HG02981 (cell line): ENCODE measurements around the gene NAPB.
A peak's percentile ranks its signal among the peaks of the same experiment; 100 is the strongest.

ENCODE experiments used
- ATAC-seq: cut with Tn5 transposase; IDR thresholded peaks from one replicate; pipeline ENCODE4 v1.9.1; 2021; ENCODE audit warnings: mild to moderate bottlenecking, moderate library complexity; ENCODE audit not compliant: unreplicated experiment

The NAPB gene

DNA sequence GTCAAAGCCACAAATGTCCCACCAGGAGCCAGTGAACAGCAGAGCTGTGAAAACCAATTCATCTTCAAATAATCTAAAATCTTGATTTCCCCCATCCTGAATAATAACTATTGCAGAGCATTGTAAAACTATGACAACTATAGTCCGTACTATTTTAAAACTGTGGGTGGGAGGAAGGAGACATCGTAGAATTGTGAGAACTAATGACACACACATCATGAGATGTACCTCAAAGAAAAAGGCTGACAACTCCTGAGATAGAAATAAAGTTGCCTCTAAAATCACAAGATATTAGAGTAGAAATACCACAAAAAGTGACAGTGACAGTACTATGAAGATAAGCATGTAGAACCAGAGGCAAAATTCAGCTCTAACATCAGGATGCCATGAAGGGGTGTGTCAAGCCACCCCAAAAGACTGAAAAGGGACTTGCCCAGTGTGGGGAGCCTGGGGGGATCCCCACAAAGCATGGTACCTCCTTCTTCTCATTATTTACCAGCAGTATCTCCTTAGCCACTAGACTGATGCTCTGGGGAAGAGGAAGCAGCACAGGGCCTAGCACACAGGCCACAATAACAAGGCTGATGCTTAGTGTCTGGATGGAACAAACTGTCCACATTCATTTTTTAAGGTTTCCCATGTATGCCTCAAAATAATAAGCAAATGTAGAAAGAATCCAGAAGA, 13.4 kb downstream of the NAPB start:
- ATAC-seq = peak; percentile 90

DNA sequence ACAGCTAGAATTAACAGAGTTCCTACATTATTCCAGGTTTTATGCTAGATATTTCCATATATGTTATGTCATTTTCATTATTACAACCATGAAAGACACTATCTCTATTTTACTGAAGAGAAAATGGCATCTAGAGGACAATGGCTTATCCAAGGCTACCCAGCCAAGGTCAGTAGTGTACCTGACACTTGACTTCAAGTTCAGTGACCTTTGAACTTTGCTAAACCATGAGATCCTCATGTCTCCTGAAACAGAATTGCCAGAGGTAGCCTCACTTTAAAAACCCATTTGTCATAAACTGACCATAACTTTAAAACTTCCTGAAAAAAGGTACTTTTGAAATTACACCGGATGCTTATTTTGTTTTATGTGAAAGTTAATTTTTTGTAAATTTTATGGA, 14.4 kb downstream of the NAPB start:
- no peak for ATAC-seq

- no peak for ATAC-seq
Measured at GRCh38 chr20:23404196-23404595, 17.1 kb downstream of the NAPB start.

DNA sequence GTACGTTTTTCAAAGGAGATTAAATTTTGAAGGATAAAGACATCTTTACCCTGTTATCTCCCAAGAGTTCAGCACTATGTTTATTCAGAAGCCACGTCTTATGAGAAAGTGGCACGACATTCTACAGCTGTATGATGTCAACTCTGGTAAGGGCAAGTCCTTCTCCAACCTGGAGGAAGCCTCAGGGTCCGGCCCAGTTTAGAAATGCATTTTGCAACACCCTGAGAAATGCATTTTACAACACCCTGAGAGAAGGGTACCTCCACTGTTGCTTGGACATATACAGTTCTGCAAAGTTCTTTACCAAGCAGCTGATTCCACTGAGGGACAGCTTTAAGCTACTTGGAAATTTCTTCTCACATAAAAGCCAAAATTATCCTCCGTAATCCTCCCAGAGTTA, 17.5 kb downstream of the NAPB start:
- no peak for ATAC-seq

DNA sequence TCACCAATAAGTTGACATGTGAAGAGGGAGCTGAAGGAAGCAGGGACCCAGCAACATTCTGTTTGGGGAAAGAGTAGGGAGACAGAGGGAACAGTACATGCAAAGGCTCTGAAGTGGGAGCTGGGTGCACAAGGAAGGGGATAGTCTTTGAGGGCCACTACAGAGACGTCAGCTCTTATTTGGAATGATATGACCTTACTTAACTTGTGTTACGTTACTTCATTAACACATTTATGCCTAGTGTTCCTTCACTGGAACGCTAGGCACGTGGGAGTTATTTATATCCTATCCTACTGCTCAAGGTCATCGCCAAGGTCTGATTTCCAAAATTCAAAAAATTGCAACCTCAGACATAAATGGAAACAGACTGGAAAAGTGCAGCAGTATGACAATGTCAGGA, 20.2 kb downstream of the NAPB start:
- no peak for ATAC-seq

DNA sequence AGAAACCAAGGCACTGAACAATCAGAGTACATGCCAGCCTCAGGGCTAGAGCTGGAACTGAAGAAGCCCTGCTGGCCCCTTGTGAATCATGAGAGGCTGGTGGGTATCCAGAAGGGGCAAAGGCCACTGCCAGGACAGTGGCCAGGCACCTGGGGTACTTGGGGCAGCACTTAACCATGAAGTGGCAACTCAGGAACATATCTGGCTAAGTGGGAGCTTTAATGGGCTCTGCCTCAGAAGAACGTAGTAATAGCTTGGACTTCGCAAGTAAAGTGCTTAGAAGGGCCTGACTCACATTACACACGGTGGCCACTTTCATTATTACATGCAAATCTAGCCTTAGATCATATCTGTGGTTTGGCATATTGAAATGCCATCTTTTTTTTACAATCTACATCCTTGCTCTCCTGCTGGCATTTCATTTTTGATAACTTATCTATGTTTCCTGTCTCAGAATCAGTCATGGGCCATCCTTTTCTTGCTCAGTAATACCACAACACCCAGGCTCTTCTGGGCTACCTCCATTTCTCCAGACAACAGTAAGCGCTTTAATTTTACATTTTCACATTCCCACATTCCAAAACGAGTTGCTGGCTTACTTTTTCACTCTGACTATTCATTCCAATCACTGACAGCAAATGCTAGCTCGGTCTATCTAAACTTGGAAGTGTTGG, 21.6 kb downstream of the NAPB start:
- peak; percentile 68 for ATAC-seq

DNA sequence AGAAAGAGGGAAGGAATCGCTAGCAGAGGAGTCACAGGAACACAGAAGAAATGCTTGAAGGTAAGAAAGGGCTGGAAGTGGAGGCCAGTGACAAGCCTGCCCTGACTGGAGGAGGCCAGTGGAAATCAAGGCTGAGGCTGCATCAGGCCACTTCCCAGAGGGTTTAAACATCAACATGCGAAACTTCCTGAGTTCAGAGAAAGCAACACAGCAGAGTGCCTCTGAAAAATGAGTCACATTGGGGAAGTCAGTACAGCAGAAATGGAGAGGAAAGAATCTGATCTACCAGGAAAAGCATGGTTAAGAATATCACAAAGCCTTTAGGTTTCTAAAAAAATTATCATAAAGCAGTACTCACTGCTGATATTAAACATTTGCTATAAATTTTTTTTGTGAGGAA, 23.3 kb downstream of the NAPB start:
- no peak for ATAC-seq

GRCh38 chr20:23396950-23397627, 24.2 kb downstream of the NAPB start:
- ATAC-seq = no peak

DNA sequence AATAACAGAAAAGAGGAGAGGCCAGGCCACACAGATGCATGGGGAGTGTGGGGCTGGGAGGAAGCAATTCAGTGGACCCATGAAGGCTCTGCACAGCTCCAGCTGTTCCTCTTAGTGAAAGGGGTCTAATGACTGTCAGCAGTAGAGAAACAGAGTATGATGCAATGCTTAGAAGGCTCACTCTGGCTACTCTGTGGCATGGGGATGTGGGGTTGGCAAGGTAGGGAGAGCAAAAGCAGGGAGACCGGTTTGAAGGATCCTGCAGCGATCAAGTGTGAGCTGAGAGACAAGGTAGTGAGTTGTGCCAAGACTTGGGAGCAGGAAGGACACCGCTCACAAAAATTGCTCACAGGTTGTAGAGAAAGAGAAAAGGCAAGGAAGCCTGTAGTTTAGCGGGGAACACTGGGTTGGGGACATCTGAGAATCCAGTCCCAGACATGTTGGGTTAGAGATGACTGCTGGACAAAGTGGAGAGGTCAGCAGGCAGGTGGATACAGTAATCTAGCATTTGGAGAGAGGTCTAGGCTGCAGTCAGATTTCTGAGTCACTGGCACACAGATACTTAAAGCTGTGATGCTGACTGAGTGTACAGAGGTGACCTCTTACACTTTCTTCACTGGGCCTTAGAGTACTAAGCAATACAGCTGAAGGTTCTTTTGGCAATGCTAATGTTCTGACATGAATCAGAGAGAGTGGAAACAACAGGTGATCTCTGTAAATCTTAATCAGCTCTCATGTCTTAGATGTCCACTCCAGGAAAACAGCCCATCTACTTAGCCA, 27.1 kb downstream of the NAPB start:
- ATAC-seq = no peak

- ATAC-seq = no peak
Measured at GRCh38 chr20:23391707-23392310, 29.5 kb downstream of the NAPB start.

GRCh38 chr20:23390091-23390774, 31.1 kb downstream of the NAPB start:
- ATAC-seq = no peak

DNA sequence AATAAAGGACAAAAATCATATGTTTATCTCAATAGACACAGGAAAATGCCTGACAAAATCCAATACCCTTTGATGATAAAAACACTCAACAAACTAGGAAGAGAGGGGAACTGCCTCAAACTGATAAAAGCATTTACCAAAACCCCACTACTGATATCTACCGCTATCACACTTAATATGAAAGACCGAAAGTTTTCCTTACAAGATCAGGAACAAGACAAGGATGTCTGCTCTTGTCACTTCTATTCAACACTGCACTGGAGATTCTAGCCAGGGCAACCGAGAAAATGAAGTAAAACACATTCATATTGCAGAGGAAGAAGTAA, 34.2 kb downstream of the NAPB start:
- ATAC-seq = no peak

GRCh38 chr20:23386304-23387117, 34.8 kb downstream of the NAPB start:
- no peak for ATAC-seq

GRCh38 chr20:23381876-23382275, 39.4 kb downstream of the NAPB start:
- ATAC-seq = no peak

DNA sequence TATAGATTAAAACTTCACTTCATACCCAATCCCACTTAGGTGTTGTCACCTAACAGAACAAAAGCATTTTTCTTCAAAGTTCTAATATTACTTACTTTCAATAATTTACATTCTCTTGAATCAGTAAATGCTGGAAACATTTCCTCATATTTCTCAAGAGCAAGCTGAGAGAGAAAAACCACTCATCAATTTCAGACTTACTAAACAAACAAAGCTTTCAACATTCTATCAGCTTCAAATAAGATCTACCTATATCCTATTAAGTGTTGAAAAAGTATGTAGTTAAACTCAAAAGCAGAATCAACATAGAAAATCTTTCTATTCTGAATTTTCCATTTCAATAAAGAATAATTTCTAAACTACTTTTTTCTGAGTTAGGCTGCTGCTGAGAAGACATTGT, 41.5 kb downstream of the NAPB start:
- no peak for ATAC-seq

DNA sequence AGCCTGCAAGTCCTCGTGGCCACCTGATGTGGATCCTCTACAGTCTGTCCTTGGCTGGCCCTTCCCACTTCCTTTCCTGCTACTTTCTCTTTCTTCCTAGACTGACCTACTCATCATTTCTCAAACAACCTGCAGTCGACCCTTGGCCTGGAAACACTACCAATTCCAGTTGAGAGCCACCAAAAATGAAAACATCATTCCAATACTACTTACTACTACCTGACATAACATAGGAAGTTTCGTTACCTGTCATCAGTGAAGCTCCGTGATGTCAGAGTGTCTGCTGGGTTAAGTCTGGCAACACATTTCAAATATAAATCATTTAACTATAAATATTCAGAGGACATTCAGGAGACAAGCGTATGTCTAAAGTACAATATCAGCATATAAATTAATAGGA, 45.5 kb downstream of the NAPB start:
- no peak for ATAC-seq

DNA sequence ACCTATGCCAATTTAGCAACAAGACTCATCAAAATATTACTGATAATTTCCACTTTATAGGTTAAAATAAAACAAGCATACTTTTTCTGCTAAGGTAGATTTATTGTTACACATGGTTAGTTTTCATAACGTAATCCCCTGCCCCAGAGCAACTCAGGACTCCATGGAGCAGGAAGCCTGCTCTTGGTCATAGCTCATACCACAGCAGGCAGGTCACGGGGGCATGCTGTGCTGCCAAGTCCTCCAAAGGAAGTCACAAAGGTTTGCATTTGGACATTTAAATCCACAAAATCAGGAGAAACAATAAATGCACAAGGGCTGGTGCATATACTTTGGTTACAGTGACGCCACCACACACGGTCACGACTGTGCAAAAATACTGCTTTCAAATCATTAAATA, 46.8 kb downstream of the NAPB start:
- ATAC-seq = no peak

DNA sequence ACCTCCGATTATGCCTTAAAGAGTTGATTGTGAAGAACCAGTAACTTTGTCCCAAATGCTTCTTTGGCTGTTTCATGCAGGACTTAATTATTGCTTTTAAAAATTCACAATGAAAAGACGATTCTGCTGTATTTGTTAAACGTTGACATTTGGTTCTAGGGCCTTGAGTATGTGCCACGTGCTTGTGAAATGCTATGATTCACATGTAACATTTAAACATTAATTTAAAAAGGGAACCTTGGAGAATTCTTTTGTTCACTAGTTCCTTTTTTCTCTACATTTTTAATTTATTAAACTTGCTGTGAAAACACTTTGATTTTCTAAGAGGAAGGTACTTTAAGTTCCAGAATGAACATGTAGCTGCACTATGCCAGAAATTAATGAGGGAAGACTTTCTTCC, 49.8 kb downstream of the NAPB start:
- no peak for ATAC-seq

DNA sequence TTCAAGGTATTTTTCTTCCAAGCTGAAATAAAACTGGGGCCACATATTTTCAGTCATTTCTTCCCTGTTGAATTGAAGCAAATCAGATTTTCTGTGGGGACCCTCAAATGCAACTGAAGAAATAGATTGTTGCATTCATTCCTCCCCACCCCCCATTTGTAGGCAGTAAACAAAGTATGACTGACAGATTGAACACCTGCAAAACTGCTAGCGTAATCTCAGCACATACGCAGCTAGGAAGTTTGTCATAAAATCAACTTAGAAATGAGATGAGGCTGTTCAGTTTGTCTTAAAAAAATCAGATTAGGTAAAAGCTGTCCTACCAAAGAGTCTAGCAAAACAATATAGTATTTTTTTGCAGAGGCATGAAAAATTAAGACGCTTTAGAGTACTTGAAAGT, 50.4 kb downstream of the NAPB start:
- ATAC-seq = no peak

DNA sequence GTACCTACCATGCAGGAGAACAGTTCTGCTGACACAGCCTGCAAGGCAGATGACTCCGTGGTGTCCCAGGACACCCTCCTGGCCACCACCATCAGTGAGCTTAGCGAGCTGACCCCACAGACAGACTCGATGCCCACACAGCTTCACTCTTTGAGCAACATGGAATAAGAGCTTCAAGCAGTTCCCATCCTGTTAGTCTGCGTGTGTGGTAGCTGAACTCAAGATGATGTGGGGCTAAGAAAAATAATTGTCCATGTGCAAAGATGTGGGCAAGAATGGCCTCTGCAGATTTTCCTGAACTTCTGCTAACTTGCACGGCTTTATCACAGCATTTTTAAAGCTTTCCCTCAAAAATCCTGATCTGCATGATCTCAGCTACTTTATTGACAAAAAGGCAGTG, 51.0 kb downstream of the NAPB start:
- no peak for ATAC-seq
